ENCODE data around the gene PGAP6. TPM values are rescaled to one million over a fixed set of nuclear protein-coding genes. Genes with fewer than 3 reads are reported as not detected.
"Not testable (repeated sequence)": the region's sequence is repeated elsewhere in the genome, so short reads cannot be mapped to it uniquely, and the experiment has no call there.

PGAP6 gene, protein sequence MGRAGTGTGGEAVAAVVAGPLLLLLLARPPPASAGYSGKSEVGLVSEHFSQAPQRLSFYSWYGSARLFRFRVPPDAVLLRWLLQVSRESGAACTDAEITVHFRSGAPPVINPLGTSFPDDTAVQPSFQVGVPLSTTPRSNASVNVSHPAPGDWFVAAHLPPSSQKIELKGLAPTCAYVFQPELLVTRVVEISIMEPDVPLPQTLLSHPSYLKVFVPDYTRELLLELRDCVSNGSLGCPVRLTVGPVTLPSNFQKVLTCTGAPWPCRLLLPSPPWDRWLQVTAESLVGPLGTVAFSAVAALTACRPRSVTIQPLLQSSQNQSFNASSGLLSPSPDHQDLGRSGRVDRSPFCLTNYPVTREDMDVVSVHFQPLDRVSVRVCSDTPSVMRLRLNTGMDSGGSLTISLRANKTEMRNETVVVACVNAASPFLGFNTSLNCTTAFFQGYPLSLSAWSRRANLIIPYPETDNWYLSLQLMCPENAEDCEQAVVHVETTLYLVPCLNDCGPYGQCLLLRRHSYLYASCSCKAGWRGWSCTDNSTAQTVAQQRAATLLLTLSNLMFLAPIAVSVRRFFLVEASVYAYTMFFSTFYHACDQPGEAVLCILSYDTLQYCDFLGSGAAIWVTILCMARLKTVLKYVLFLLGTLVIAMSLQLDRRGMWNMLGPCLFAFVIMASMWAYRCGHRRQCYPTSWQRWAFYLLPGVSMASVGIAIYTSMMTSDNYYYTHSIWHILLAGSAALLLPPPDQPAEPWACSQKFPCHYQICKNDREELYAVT
- 10 to 100 TPM; 56.8 to 71.3 (median 58.8) TPM for polyA plus RNA-seq (ENCODE audit: insufficient read length in 4 of 4)

DNA sequence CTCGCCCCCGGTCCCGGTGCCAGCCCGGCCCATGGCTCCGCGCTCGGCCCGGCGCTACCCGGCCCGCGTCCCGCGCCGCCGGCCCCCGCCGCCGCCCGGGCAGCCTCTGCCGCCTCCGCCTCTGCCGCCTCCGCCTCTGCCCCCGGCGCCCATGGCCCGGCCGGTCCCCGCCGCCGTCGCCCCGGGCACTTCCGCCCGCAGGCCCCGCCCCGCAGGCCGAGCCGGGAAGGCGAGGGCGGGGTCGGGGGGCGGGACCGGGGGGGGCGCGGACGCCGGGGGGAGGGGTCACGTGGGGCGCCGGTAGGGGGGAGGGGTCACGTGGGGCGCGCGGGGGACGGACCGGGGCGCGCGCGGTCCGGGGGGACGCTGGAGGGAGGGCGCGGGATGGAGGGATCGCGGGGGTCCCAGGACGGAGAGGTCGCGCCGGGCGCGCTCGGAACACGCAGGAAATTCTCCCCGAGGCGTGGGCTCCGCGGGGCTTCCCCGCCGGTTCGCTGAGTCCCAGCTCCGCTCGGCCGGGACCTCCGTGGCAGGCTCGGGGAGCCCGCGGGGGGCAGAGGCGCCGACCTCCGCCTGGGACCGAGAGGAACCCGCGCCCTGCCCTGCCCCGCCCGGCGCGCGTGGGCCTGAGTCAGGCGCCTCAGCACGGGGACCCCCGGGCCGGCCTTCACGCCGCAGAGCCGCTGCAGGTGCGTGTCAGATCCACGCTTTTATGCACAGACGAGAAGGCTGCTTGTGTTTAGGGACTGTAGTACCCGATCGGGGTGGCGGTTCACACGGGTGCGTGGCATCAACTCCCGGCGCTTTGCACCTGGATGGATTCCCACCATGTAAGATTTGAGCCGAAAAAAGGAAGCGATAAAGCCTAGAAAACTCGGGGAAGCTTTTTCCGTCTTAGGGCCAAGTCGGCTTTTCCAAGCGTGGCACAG, at the start of gene PGAP6:
TSS of gene PGAP6 (minus strand) at position 190 of the 929 bp plus-strand sequence. CDS start at position 33, 157 bp downstream.
- DNase-seq (ENCODE audit: low read depth in 4 of 4, low spot score in 3 of 4) = no peak

DNA sequence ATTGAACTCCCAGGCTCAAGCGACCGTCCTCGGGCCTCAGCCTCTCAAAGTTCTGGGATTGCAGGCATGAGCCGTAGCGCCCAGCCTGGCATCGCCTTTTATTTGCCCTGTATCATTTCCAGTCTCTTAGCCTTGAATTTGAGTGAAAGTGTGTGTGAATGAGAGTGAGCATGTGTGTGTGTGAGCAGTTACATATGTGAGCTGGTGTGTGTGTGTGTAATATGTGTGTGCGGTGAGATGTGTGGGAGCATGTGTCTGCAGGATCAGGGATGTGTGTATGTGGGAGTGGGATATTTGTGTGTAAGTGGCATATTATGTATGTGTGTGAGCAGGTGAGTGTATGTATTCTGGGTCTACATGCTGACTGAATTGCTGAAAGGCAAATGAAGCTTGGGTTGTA, 49.1 kb upstream of the PGAP6 start:
- no peak for DNase-seq (ENCODE audit: low read depth in 4 of 4, low spot score in 3 of 4)

DNA sequence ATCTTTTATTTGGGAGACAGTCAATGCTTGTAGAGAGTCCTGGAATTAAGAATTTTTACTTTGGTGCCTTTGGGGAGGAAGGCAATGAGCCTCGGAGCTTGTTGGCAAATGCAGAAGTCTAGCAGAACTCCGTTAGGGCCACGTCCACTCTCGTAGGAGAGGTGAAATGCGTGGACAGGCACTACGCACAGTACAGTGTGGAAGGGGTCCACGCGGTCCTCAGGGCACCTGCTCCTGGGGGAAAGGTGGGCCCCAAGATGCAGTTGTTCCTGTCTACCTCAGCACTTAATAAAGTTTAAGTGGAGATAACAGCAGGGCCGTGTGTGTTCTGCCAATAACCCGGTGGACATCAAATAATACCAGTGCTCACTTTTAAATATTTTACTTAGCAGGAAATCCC, 45.5 kb upstream of the PGAP6 start:
- DNase-seq (ENCODE audit: low read depth in 4 of 4, low spot score in 3 of 4) = no peak

DNA sequence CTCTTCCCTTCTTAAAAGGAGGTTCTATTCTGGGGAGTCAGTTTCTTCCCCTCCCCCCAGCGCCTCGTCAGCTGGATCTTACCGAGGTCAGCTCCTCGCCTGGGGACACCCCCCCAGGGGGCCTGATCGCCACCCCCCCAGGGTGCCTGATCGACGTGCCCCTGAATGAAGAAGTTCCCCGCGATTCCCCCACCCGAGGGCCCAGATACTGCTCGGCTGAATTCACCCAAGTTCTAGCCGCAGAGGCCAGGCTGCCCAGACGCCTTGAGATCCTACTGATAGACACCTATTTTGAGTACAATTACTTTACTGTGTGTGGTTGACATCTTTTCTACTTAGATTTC, 45.1 kb upstream of the PGAP6 start:
- no peak for DNase-seq (ENCODE audit: low read depth in 4 of 4, low spot score in 3 of 4)

DNA sequence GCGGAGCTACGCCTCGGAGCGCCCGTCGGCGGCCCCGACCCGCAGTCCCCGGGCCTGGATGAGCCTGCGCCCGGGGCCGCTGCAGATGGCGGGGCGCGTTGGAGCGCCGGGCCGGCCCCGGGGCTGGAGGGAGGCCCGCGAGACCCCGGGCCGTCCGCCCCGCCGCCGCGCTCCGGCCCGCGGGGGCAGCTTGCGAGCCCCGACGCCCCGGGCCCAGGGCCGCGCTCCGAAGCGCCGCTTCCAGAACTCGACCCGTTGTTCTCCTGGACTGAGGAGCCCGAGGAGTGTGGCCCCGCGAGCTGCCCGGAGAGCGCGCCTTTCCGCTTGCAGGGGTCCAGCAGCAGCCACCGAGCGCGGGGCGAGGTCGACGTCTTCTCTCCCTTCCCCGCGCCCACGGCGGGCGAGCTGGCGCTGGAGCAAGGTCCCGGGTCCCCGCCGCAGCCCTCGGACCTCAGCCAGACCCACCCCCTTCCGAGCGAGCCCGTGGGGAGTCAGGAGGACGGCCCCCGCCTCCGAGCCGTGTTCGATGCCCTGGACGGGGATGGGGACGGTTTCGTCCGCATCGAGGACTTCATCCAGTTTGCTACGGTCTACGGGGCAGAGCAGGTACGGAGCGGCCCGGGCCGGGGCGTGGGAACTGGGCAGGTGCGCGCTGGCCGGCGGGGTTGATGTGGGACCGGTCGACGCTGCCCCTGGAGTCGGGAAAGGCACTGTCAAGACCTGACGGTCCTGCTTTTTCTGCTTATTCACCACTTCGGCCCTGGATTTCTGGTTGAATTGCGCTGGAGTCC, 44.5 kb upstream of the PGAP6 start:
- DNase-seq (ENCODE audit: low read depth in 4 of 4, low spot score in 3 of 4) = no peak

DNA sequence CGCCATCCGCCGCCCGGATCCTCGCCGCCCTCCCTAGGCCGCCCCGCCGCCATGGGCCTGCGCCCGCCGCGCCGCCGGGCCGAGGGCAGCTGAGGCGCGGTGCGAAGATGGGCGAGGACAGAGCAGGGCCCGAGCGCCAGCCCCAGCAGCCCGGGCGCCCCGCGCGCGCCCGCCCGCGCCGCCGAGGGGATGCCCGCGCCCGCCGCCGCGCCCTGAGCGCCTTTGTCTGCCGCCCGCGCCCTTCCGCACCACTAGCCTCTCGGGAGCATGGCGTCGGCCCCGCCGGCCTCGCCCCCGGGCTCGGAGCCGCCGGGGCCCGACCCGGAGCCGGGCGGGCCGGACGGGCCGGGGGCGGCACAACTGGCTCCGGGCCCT, 43.9 kb upstream of the PGAP6 start:
- DNase-seq (ENCODE audit: low read depth in 4 of 4, low spot score in 3 of 4) = no peak

DNA sequence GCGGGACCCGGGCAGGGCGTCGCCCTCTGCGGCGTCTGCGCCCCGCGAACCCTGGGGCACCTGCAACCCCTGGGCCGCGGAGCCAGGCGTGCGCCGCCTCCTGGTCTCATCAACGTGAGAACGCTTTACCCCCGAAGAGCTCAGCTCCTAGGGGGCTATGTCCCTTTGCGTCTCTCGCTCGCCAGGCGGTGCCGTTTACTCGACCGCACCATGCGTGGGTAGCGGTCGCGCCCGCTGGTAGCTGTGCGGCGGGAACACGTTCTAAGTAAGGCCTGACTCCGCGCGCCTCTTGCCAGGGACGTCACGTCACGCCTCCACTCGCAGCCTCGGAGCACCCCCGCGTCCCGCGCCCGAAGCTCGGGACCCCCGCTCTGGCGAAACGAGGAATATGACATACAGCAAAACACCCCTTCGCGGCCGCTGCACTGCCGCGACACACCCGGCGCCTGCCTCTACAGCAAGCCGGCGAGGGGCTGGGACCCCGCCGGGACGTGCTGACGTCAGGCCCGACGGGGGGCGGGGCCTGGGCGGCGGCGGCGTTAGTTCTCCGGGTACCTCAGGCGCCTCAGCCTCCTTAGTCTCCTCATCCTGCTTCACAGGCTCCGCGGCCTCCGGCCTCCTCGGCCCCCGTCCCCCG, 43.4 kb upstream of the PGAP6 start, which contains the start of gene RAB11FIP3:
TSS of gene RAB11FIP3 (plus strand) at position 568 of the 637 bp plus-strand sequence. CDS start 358 bp downstream, outside the sequence.
- peak; percentile 61 to 72 (median 67) for DNase-seq (ENCODE audit: low read depth in 4 of 4, low spot score in 3 of 4)

DNA sequence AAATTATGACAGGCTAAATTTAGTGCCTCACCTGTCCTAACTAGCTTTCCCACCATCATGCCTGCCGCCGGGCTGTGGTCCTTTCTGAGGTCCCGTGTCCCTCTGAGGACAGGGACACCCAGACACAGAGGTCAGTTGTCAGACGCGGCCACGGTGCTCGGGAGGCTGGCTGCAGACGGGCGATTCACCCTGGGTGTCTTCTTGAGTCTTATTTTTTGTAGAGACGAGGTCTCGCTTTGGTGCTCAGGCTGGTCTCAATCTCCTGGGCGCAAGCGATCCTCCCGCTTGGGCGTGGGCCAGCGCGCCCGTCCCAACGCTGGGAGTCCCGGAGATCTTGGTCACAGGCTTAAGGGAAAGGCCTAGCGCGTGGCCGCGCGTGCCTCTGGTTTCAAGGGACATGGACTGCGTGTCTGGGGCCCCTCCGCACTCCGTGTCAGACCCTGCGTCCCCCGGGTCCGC, 42.9 kb upstream of the PGAP6 start:
- no peak for DNase-seq (ENCODE audit: low read depth in 4 of 4, low spot score in 3 of 4)

DNA sequence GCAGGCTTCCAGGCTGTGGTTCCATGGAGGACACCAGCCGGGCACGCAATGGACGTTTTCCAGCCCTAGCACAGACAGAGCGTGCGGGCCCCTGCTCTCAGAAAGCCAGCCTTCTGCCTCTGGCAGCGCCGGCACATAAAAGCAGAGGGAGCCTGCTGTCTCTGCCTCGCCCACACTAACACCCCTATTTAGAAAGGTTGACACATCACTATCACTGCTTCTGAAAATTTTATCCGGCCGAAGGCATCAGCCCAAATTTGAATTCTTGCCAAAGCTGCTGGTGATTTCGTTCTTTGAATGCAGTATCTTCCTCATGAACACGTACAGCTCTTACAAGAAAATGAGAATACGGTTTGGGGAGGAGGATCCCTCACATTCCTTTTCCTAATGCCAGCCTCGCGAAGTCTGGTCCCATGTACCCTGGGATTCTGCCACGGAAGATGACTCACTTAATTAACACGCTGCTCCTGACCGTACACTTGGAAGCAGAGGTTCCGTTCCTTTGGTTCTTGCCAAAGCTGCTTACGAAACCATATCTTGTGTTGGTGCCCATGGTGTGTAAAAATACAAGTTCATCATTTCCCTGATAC, 42.4 kb upstream of the PGAP6 start:
- no peak for DNase-seq (ENCODE audit: low read depth in 4 of 4, low spot score in 3 of 4)

DNA sequence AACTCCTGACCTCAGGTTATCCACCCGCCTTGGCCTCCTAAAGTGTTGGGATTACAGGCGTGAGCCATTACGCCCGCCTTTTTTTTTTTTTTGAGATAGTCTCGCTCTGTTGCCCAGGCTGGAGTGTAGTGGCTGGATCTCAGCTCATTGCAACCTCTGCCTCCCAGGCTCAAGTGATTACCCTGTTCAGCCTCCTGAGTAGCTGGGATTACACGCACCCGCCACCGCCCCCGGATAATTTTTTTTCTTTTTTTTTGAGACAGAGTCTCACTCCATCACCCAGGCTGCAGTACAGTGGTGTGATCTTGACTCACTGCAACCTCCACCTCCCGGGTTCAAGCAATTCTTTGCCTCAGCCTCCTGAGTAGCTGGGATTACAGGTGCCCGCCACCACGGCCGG, 40.4 kb upstream of the PGAP6 start:
- not testable (repeated sequence) for DNase-seq (ENCODE audit: low read depth in 4 of 4, low spot score in 3 of 4)

DNA sequence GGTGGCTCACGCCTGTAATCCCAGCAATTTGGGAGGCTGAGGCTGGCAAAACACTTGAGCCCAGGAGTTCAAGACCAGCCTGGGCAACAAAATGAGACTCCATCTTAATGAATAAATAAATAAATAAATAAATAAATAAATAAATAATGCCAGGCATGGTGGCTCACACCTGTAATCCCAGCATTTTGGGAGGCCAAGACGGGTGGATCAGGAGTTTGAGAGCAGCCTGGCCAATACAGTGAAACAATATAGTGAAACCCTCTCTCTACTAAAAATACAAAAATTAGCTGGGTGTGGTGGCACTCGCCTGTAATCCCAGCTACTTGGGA, 33.4 kb upstream of the PGAP6 start:
- DNase-seq (ENCODE audit: low read depth in 4 of 4, low spot score in 3 of 4) = not testable (repeated sequence)

DNA sequence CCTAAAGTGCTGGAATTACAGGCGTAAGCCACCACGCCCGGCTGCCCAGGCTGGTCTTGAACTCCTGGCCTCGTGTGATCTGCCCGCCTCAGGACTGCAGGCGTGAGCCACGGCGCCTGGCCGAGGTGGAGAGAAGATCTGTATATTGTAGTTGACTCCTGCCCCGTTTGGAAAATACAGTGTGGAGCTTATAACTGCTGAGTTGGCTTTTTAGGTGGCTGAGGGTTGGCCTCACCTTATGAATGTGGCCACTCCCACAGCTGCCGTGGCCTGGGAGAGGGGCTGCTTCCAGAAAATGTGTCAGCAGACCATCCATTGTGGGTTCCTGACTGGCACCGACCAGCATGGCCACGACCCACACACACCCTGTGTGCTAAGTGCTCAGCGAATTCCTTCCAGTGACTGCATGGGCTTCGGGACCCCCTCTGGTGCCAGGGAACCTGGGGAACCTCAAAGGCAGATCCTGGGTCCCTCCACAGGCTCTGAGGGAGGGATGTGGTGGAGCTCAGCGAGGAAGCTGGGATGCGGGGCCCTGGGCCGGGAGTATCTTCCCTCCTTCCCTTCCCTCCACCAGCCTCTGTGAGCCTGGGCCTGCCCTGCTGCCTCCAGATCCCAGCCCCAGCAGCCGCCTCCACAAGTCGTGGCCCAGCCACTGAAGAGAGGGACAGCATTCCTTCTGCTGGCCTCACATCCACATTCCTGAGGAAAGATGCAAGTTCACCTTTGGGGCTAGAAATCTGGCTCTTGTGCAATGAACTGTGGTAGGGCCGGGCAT, 32.8 kb upstream of the PGAP6 start:
- DNase-seq (ENCODE audit: low read depth in 4 of 4, low spot score in 3 of 4) = no peak

DNA sequence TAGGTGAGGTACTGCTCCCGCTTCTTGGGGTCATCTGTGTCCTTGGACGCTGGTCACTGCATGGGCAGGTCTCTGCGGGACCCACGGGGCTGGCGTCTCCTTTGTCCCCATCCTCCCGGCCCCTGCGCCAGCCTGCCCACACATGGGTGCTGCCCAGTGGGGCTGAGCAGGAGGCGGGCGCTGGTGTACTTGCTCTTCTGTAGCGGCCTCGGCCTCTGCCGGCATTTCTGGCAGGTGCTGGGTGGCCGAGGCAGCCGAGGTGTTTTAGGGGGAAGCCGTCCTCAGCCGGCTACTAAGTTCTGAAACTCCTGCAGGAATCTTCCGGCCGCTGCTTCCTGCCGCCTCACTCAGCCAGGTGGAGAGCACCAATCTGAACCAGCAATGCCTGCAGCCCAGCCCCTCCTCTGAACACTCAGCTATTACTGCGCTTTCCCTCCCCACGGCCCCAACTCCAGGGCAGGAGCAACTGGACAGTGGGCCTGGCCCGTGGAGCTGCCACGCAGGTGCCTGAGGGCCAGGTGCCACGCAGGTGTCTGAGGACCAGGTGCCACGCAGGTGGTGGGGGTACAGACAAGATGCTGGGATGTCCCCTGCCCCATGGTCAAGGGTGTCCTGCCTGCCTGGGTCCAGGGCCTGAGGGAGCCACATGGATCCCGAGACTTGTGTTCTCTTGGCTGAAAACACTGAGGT, 29.9 kb upstream of the PGAP6 start:
- no peak for DNase-seq (ENCODE audit: low read depth in 4 of 4, low spot score in 3 of 4)

DNA sequence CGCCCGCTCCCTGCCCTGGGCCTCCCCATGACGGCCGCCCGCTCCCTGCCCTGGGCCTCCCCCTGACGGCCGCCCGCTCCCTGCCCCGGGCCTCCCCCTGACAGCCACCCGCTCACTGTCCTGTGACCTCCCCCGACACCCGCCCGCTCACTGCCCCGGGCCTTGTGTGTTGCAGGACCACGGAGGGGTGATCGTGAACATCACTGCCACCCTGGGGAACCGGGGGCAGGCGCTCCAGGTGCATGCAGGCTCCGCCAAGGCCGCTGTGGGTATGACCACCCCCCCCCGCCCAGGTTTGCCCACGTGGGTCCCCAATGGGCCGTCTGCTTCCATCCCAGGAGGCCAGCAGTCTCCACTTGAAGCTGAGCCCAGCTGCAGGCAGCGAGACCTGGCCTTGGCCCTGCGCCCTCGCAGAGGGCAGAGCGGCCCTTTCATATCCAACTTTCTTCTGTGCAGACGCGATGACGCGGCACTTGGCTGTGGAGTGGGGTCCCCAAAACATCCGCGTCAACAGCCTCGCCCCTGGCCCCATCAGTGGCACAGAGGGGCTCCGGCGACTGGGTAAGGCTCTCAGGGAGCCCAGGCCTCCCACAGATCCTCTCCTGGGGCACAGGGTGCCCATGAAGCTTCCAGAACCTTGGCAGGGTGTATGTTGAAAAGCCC, 28.9 kb upstream of the PGAP6 start:
- no peak for DNase-seq (ENCODE audit: low read depth in 4 of 4, low spot score in 3 of 4)

DNA sequence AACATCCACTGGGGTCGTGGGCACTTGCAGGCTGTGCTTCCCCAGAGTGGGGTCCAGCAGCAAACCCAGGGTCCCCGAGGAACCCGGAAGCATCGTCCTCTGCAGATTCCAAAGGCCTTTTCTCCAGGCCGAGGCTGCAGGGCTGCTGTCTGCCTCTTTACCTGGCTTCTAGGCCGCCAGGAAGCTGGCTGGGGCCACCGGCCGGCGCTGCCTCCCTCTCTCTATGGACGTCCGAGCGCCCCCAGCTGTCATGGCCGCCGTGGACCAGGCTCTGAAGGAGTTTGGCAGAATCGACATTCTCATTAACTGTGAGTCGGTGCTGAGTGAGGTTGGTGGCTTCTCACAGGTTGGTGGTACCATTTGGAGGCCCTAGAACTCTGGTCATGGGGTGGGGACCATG, 25.5 kb upstream of the PGAP6 start:
- DNase-seq (ENCODE audit: low read depth in 4 of 4, low spot score in 3 of 4) = no peak

DNA sequence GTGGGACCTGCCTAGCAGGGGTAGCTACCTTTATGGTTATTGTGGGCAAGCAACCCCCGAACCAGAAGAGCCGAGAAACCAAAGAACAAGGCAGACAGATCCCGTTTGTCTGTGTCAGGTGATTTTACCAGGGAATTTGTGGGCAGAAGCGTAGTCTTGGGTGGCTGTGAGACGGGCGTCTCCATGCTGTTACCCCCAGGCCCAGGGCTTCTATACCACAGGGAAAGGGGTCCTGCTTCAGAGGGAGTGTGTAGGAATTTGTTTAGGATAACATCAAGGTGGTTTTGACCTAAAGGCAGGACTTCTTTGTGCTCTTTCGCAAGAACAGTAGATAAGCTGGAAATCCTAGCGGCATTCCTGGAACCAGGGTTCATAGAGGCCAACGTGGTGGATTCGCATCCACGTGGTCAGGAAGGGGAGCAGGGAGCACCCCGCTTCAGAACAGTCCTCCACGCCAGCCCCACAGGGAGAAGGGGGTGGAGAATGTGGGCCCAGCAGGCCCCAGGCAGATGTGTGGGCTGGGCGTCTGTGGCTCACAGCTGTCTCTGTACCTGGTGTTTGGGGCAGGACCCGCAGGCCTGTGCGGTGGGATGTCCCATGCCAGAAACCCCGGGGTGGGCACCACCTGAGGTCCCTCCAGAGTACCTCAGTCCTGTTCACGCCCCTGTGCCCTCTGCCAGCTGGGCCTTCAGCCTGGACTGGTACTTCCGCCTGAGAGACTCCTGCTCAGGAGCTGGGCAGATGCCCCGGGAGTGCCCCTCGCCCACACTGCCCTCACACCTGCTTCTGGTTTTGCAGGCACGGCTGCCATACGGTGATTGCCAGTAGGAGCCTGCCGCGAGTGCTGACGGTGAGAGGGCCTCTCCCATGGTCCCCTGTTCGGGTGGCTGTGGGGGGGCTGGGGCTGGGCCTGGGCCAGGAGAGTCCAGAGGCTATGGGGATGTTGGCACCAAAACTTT, 24.0 kb upstream of the PGAP6 start:
- DNase-seq (ENCODE audit: low read depth in 4 of 4, low spot score in 3 of 4) = no peak
